ENCODE data around the gene TGFBR3L.
"Not testable (repeated sequence)": the region's sequence is repeated elsewhere in the genome, so short reads cannot be mapped to it uniquely, and the experiment has no call there.

The TGFBR3L gene

GRCh38 chr19:7879111-7879807 lies 35.4 kb upstream of the TGFBR3L start:
- DNase-seq (ENCODE audit: low read depth in 2 of 2, low spot score in 1 of 2), result no peak

GRCh38 chr19:7879836-7880235 lies 34.8 kb upstream of the TGFBR3L start:
- no peak for DNase-seq (ENCODE audit: low read depth in 2 of 2, low spot score in 1 of 2)

GRCh38 chr19:7881910-7882309 lies 32.7 kb upstream of the TGFBR3L start:
- DNase-seq (ENCODE audit: low read depth in 2 of 2, low spot score in 1 of 2), result no peak

- DNase-seq (ENCODE audit: low read depth in 2 of 2, low spot score in 1 of 2), result no peak
These were observed 31.5 kb upstream of the TGFBR3L start for GRCh38 chr19:7883105-7883504.

GRCh38 chr19:7883796-7884570 lies 30.6 kb upstream of the TGFBR3L start:
- no peak for DNase-seq (ENCODE audit: low read depth in 2 of 2, low spot score in 1 of 2)

GRCh38 chr19:7885818-7886217 lies 28.8 kb upstream of the TGFBR3L start:
- no peak for DNase-seq (ENCODE audit: low read depth in 2 of 2, low spot score in 1 of 2)

- DNase-seq (ENCODE audit: low read depth in 2 of 2, low spot score in 1 of 2), result no peak
These were observed 27.1 kb upstream of the TGFBR3L start for GRCh38 chr19:7887408-7888144.

- DNase-seq (ENCODE audit: low read depth in 2 of 2, low spot score in 1 of 2), result peak in 1 of 2 donors; percentile 16
These were observed 26.3 kb upstream of the TGFBR3L start, which contains the start of gene LRRC8E for GRCh38 chr19:7888145-7888825. Gene LRRC8E, plus strand, starts transcription at chr19:7888510. Its CDS starts 7,094 bp downstream, at chr19:7895604.

- DNase-seq (ENCODE audit: low read depth in 2 of 2, low spot score in 1 of 2), result no peak
These were observed 25.8 kb upstream of the TGFBR3L start for GRCh38 chr19:7888826-7889217.

GRCh38 chr19:7893362-7894101 lies 21.1 kb upstream of the TGFBR3L start:
- DNase-seq (ENCODE audit: low read depth in 2 of 2, low spot score in 1 of 2), result not testable (repeated sequence)

GRCh38 chr19:7894612-7895309 lies 19.9 kb upstream of the TGFBR3L start:
- DNase-seq (ENCODE audit: low read depth in 2 of 2, low spot score in 1 of 2), result no peak

- DNase-seq (ENCODE audit: low read depth in 2 of 2, low spot score in 1 of 2), result no peak
These were observed 19.1 kb upstream of the TGFBR3L start for GRCh38 chr19:7895565-7895964.

GRCh38 chr19:7897292-7897691 lies 17.3 kb upstream of the TGFBR3L start:
- DNase-seq (ENCODE audit: low read depth in 2 of 2, low spot score in 1 of 2), result no peak

- DNase-seq (ENCODE audit: low read depth in 2 of 2, low spot score in 1 of 2), result no peak
These were observed 15.7 kb upstream of the TGFBR3L start for GRCh38 chr19:7898967-7899366.

GRCh38 chr19:7899751-7900378 lies 14.8 kb upstream of the TGFBR3L start:
- no peak for DNase-seq (ENCODE audit: low read depth in 2 of 2, low spot score in 1 of 2)

- no peak for DNase-seq (ENCODE audit: low read depth in 2 of 2, low spot score in 1 of 2)
These were observed 14.2 kb upstream of the TGFBR3L start for GRCh38 chr19:7900401-7900870.

- DNase-seq (ENCODE audit: low read depth in 2 of 2, low spot score in 1 of 2), result no peak
These were observed 13.7 kb upstream of the TGFBR3L start for GRCh38 chr19:7900931-7901330.

- DNase-seq (ENCODE audit: low read depth in 2 of 2, low spot score in 1 of 2), result no peak
These were observed 13.3 kb upstream of the TGFBR3L start for GRCh38 chr19:7901337-7901736.

GRCh38 chr19:7902796-7903243 lies 11.8 kb upstream of the TGFBR3L start:
- no peak for DNase-seq (ENCODE audit: low read depth in 2 of 2, low spot score in 1 of 2)
